Measurements from ENCODE around the gene CCK.

CCK gene

GRCh38 chr3:42267878-42268277, 1.9 kb upstream of the CCK start:
- no peak for DNase-seq (ENCODE audit: low read depth)

DNA sequence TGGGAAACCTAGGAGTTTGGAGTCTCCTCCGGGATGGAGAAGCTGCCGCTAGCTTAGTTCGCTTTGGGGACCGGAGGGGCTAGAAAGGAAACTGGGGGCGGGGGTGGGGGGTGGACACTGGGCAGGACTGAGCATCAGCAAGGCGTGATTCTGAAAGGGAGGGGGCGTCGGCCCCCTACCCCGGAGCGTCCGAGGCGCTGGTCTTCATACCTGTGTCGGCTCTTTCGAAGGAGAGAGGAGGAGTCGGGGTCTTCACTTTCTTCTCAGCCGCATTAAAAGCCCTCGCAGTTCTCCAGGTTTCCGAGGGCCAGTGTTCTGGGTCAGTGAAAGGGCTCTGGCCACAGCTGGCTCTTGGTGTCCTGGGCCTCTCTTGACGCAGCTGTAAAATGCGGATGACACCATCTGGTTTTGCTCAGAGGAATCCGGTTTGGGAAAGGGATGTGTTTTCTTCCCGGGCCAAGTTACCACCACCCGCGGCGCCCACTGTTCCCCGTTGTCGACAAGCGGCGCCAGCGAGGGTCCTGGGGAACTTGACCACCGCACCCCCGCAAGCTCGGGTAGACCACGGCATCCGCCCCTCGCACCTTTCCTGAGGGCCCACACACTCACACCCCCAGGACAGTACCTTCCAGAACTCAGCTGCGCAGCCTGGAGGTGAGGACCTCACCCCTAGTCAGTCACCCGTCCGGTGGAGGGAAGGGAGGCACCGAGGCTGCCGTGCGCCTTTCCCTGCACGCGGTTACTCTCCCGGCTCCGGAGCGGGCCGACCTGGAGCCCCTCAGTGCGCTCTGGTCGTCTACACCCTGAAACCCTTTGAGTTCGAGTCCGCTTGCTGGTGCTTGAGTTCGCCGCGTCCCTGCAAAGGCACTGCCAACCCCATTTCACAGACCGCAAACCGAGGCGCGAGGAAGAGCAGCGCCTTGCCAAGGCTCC, 660 bp downstream of the CCK start:
- no peak for DNase-seq (ENCODE audit: low read depth)

DNA sequence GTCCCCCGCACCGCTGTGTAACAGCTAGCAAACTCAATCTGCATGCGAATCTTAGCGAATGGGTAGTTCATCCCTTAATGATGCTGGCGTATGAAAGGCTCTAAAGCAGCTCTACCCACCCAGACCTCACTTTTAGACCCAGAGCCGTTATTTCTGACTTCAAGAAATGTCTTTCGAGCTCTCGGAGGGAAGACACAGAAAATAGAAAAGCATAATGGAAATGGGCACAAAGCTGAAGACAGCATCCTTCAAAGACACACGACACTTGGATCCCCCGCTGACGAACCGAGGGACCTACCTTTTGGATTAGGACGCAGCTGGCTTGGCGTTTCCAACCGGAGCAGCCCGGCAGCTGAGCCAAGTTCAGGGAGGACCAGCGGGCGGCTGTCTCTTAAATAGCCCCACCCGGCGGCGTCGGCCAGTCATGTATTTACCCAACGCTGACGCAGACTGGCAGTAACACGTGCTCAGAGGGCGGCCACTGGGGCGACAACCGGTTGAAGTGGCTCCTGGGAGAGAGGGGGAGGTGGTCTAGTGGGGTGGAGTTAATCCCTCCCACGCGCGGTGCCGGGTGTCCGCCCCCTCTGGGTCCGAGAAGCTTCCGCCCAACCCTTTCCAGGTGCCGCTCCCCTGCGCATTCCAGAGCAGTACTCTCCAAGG, 1.5 kb downstream of the CCK start:
- DNase-seq (ENCODE audit: low read depth), result no peak

DNA sequence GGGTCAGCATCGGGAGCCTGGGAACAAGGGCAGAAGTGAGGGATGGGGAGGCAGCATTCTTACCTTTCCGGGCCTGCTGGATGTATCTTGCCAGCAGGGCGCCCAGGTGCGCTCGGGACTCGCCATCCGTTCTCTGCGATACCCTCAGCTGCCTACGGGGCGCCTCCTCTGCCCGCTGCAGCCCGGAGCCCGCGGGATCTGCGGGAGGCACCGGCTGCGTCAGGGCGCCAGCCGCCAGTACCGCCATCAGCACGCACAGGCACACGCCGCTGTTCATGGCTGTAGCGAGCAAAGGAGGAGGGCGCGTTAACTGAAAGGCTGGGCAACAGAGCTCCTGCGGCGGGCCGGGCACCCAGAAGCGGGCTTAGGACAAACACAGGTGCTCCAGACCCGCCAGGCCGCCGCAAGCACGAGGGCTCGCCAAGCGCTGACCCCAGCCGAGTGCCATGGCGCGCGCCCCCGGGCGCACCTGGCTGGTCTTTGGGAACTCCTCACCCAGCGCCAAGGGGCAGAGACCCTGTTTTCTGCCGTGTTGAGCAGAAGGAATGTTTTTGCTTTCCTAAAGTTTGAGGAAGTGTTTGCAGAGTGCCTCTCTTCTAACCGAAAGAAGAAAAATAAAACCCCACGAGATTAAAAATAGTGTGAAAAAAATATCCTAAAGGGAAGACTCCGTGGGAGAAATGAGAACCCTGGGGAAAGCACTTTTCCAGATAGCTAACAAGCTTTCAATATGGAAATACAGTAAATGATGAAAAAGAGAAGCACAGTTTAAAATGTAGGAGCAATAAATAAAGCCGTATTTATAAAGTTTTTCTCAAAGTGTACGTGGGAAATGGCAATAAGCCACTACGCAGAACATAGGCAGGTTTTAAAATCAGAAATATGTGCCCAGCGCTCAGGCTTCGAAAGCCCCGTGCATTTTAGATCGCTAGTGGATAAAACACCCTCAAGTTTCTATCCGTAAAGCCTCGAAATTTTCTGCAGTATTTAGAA, 2.3 kb downstream of the CCK start:
- no peak for DNase-seq (ENCODE audit: low read depth)

DNA sequence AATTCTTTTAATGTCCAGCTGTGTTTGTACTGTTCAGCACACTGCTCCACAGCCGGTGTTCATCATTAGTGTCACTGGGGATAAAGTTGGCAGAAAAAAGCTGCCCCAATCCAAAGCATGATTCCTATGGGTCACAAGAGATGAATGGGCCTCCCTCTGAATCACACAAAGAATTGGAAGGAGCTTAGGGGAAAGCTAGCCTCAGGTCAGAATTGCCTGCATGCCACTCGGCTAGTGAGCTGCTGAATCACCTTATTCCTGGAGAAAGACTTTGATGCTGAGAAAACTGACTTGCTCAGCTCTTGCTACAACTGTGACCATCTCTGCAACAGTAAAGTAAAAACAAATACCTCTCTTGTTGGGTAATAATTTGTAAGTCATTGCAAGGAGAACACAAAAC, 3.5 kb downstream of the CCK start:
- peak; percentile 86 for DNase-seq (ENCODE audit: low read depth)

GRCh38 chr3:42257007-42257406, 9.0 kb downstream of the CCK start:
- no peak for DNase-seq (ENCODE audit: low read depth)

GRCh38 chr3:42256135-42256819, 9.7 kb downstream of the CCK start:
- peak; percentile 90 for DNase-seq (ENCODE audit: low read depth)

DNA sequence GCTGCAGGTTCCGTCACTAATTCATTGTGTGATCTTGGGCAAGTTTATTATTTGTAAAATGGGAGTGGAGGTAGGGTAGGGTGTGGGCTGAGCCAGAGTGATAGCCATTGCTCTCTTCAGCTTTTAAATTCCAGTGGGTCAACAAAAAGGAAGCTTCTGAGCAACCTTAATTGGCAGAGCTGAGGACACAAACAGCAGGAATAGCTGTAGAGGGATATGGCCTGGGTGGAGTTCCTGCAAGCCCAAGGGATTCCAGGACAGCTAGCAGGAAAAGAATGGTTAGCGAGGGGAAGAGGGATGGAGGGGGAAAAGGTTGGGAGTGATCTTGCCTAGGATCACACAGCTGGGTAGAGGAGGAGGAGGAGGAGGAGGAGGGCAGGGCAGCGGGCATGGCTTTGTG, 11.4 kb downstream of the CCK start:
- DNase-seq (ENCODE audit: low read depth), result no peak

DNA sequence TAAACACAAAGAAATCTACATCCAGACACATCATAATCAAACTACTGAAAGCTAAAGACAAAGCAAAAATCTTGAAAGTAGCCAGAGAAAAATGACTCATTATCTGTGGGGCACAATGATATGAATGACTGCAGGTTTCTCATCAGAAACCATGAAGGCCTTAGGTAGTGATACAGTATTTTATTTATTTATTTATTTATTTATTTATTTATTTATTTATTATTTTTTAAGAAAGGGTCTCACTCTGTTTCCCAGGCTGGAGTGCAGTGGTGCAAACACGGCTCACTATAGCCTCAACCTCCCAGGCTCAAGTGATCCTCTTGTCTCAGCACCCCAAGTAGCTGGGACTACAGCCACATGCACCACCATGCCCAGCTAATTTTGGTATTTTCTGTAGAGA, 15.2 kb downstream of the CCK start:
- no peak for DNase-seq (ENCODE audit: low read depth)

DNA sequence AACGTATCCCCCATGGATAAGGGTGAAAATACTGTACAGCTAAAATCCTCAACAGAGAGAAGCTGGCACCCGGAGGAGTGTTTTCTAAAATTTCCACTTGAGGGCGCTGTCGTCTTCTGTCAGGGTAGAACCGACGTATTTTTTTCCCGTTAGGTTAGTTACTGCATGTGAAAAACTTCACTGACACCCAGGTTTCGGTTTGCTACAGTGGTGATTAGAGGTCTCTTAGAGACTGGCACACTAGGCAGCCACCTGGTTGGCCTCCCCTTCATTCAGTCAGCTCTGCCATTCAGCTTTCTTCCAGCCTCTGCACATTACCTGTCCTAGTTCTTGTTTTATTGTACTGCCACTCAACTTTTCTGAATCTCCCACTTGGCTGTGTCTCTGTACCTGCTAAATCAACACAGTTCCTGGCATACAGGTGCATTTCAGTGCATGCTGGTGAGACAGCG, 18.4 kb downstream of the CCK start:
- DNase-seq (ENCODE audit: low read depth), result no peak

DNA sequence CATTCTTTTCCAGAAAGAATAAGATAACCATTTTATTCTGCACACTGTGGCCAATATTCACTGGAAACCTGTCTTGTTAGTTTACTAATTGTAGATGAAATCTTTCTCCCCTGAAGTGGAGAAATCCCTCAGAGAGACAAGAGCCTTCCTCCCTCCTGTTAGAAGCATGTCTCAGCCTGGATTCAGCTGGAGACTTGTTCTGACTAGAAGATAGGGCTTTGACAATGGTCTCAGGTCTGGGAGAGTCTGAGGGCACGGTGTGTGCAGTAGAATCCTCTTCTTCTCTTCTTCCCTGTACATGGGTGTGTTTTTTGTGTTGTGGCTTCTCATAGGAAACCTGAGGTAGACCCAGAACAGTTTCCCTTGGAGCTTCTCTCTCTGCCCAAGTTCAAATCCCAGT, 19.9 kb downstream of the CCK start:
- no peak for DNase-seq (ENCODE audit: low read depth)

- no peak for DNase-seq (ENCODE audit: low read depth)
Measured at GRCh38 chr3:42236611-42237010, 29.4 kb downstream of the CCK start.

DNA sequence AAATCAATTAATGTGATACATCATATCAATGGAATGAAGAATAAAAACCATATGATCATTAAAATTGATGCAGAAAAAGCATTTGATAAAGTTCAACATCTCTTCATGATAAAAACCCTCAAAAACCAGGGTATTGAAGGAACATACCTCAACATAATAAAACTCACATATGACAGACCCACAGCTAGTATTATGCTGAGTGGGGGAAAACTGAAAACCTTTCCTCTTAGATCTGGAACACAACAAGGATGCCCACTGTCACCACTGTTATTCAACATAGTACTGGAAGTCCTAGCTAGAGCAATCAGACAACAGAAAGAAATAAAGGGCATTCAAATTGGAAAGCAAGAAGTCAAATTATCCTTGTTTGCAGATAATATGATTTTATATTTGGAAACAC, 30.5 kb downstream of the CCK start:
- DNase-seq (ENCODE audit: low read depth), result no peak

DNA sequence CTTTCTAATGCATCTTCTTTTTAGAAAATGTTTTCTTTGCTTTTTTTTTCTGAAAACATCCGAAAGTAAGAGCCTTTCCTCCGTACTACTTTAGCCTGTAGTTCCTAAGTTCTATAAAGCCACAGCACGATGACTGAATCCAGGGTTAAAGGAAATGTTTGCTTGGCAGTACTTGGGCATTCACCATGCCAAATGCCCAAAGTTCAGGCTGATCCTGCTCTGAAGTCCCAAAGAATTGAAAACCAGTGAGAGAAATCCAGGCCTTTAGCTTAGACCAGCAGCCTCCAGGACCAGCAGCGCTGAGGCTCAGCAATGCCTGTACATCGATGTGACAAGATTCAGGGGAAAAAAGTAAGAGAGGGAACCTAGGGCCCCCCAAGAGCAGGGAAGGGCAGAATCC, 35.1 kb downstream of the CCK start:
- no peak for DNase-seq (ENCODE audit: low read depth)

DNA sequence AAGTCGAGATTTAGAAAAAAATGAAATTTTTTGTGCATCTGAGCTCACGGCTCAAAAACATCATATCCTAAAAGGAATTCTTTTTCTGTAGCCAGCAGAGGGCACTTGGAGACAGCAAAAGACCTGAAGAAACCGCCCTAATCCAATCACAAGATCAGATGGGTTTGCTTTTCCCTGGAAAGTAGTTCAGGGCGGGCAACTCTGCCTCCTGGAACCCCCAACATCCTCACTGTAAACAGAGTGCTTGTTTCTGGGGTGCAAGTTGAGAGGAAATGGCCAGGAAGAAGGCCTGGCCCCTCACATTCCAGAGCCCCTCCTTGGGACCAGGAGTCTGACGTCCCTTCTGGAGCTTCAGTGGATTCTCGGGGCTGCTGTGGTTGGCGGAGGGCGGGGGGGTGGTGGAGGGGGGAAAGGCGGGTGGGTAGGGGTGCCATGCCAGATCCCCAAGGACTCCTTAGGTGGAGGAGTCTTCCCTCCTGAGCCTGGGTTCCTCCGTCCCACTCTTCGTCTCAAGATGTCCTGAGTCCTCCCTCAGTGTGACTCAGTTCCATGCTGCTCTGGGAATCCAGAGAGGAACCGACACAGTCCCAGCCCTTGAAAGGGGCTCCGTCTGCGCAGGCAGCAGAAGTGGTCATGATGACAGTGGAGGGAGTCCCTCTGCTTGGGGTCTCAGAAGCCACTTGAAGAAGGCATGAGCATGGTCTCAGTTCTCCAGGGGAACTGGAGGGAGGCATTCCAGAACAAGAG, 35.9 kb downstream of the CCK start:
- DNase-seq (ENCODE audit: low read depth), result peak; percentile 32

DNA sequence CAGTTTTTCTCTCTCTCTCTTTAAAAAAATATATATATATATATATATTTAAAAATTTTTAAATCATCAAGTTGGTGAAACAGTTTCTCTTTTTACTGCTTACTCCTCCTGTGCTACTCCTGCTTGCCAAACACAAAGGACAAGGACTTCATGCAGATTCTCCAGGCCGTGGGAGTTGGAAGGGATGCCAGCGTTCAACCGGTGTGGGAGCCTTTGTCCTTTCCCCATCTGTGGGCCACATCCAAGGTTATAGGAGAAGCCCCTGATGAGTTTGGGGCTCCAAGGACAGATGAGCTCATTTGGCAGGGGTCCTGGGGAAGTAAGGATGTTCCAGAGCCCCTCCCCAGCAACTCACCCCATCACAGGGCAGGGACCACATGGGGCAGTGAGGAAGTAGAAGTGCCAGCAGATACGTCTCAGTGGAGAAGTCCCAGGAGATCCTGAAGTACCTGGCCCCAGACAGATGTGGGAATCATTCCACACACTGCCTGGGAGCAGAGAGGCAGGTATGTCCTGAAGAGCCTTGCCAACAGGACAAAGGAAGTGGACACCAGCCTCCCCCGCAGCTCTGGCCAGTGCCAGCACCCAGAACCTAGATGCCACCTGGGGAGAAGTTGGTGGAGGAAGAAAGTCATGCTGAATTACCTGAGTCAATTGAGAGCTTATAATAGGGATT, 36.6 kb downstream of the CCK start:
- no peak for DNase-seq (ENCODE audit: low read depth)

GRCh38 chr3:42228796-42229195, 37.2 kb downstream of the CCK start:
- DNase-seq (ENCODE audit: low read depth), result no peak

- no peak for DNase-seq (ENCODE audit: low read depth)
Measured at GRCh38 chr3:42226470-42227425, 39.2 kb downstream of the CCK start.

Measured in HS-5 (cell line).